ENCODE data around the gene AGA. TPM values are rescaled to one million over a fixed set of nuclear protein-coding genes. Genes with fewer than 3 reads are reported as not detected.

Gene AGA
- total RNA-seq = 38.3 and 39.8 TPM in 2 replicates

DNA sequence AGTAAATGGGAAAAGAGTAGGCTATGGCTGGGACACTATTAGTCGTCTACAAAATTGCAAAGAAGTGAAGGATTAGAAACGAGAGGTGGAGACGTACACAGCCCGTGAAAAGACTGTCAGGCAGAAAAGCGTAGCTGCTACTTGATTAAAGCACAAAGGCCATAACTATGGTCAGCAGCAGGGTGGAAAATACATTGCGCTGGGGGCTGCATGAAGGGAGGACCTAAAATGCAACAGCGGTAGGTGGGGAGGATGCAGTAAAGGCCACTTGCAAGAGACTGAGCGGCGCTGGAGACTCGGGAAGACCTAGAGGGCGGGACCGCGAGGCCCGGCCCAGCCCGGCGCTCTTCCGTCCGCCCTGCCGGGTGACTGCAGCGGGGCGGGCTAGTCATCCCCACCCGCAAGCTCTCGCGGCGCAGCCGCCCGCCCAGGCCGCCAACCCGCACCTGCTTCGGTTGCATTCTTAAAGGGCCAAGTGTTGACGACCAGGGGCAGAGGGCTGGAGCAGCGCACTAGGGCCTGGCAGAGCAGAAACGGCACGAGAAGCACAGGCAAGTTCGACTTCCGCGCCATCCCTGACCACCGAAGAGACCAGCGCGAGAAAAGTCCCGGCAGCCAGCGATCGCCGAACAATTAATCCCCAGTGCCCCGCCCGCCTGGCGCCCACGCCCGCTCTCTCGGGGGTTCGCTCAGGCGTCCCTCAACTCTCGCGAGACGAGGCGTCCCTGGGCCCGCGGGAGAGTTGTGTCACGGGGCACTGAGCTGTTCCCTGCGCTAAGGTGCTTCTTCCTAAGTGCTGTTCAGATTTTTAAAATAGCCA lies at the start of gene AGA:
Gene AGA (minus strand): TSS at position 635 of the 820 bp plus-strand sequence. CDS start 62 bp downstream, at position 573.

Other genes with a start within 250 kb of the AGA start
- gene NEIL3, start 132.6 kb downstream of the AGA start, total RNA-seq = 11.1 and 12.5 TPM in 2 replicates

All from bronchus fibroblast of lung (primary cell).